ENCODE data around the gene PDP2. TPM values are rescaled to one million over a fixed set of nuclear protein-coding genes. Genes with fewer than 3 reads are reported as not detected.
A peak's percentile ranks its signal among the peaks of the same experiment; 100 is the strongest.

Gene PDP2
- total RNA-seq, 1 donor from 2014 or later: 11.7 TPM

DNA sequence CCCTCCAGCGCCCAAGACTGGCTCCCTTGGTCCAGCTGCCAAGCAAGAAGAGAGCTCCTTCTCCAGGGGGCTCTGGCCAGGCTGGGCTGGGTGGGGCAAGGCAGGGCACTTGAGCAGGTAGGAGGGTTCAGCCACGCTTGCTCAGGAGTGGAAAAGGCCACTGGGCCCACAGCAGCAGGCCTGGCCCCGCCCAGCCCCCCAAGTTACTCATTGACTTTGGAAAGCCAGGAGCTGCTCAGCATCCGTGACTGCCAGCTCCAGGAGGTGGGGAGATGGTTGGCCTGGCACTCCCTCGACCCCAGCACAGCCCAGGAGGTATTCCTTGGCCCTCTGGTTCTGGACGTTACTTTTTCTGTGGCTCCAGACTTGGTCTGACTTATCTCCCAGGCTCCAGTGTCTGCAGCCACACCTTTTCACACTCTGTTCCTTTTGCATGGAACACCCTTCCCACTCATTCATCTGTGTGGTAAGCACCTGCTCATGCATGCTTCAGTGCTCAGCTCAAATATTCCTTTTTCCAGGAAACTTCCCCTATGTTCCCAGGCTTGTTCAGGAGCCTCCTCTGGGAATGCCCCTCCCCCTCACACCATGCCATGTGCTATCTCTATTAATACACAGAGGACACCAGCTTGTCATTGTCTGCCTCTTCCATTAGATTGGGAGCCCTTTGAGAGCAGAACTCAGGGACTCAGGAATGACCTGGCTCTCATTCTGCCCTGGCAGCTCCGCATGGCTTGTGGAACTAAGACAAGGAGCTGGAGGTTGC lies 38.7 kb downstream of the PDP2 start, which contains the start of gene CDH16:
TSS of gene CDH16 (minus strand) at position 83 of the 766 bp plus-strand sequence. CDS start 820 bp downstream, outside the sequence.
- no peak within 1 kb of the TSS for H3K4me3 ChIP-seq (ENCODE audit: low read depth, low read length)
- no peaks in the 10 kb centered on the region for H3K27me3 ChIP-seq (ENCODE audit: control insufficient read depth, insufficient read depth, low read length)
- H3K36me3 ChIP-seq (ENCODE audit: control insufficient read depth, insufficient read depth, low read length): no peaks in the 10 kb centered on the region
- TF ChIP-seq, protein P1, sequence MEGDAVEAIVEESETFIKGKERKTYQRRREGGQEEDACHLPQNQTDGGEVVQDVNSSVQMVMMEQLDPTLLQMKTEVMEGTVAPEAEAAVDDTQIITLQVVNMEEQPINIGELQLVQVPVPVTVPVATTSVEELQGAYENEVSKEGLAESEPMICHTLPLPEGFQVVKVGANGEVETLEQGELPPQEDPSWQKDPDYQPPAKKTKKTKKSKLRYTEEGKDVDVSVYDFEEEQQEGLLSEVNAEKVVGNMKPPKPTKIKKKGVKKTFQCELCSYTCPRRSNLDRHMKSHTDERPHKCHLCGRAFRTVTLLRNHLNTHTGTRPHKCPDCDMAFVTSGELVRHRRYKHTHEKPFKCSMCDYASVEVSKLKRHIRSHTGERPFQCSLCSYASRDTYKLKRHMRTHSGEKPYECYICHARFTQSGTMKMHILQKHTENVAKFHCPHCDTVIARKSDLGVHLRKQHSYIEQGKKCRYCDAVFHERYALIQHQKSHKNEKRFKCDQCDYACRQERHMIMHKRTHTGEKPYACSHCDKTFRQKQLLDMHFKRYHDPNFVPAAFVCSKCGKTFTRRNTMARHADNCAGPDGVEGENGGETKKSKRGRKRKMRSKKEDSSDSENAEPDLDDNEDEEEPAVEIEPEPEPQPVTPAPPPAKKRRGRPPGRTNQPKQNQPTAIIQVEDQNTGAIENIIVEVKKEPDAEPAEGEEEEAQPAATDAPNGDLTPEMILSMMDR (IDR thresholded peaks at IDR 0.05; ENCODE audit: insufficient read depth, low read length, poor library complexity, severe bottlenecking): no peak
- peak; percentile 68 for DNase-seq (ENCODE audit: low read depth)

DNA sequence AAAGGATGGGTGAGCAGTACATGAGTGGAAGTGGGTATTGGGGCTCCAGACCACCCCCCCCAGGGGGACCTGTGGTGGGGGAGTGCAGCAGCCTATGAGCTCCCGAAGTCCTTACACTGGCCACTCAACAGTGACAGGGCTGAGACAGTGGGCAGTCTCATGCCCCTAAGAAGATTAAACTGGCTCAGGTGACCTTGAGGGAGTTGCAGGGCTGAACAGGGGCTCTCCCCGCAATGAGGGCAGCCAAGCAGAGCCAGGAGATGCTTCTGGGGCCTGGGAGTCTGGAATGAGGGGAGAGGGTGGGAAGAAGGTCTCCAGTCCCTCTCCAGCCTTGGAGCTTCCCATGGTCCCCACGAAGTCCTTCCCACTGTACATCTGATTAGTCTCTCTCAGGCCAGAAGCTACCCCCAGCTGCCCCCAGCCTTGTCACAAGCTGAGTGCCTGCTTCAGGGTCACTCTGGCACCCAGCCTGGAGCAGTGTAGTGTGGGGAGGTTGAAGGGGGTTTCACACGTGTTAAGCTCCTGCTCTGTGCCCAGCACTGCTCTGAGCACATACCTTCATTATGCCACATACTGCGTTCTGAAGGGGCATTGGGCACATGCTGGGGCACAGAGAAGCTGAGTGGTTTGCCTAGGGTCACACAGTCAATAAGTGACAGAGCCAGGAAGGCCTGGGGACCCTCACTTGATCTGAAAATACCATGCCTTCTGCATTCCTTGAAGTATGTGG lies 39.4 kb downstream of the PDP2 start:
- TF ChIP-seq, protein P1 (IDR thresholded peaks at IDR 0.05; ENCODE audit: insufficient read depth, low read length, poor library complexity, severe bottlenecking): no peak
- H3K4me3 ChIP-seq (ENCODE audit: low read depth, low read length): no peak overlapping the region
- no peaks in the 10 kb centered on the region for H3K27me3 ChIP-seq (ENCODE audit: control insufficient read depth, insufficient read depth, low read length)
- DNase-seq (ENCODE audit: low read depth): no peak
- no peaks in the 10 kb centered on the region for H3K36me3 ChIP-seq (ENCODE audit: control insufficient read depth, insufficient read depth, low read length)

DNA sequence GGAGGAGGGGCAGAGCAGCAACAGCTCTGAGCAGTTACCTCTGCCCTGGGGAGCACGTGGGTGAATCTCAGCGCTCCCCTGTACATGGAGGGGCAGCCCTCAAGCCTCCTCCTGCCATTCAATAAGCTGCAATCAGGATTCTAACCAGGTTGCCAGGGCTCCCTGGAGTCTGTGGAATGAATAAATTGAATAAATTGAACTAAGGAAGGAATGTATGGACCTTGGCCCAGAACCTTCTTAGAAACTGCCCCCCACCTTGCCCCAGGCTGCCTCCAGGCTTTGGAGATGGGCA lies 39.9 kb downstream of the PDP2 start:
- no peak for DNase-seq (ENCODE audit: low read depth)
- Histone ChIP-seq H3K36me3 (ENCODE audit: control insufficient read depth, insufficient read depth, low read length) (no peaks in the 10 kb centered on the region), H3K27me3 (ENCODE audit: control insufficient read depth, insufficient read depth, low read length) (no peaks in the 10 kb centered on the region), H3K4me3 (ENCODE audit: low read depth, low read length) (no peak overlapping the region)
- TF ChIP-seq, protein P1 (IDR thresholded peaks at IDR 0.05; ENCODE audit: insufficient read depth, low read length, poor library complexity, severe bottlenecking): no peak

DNA sequence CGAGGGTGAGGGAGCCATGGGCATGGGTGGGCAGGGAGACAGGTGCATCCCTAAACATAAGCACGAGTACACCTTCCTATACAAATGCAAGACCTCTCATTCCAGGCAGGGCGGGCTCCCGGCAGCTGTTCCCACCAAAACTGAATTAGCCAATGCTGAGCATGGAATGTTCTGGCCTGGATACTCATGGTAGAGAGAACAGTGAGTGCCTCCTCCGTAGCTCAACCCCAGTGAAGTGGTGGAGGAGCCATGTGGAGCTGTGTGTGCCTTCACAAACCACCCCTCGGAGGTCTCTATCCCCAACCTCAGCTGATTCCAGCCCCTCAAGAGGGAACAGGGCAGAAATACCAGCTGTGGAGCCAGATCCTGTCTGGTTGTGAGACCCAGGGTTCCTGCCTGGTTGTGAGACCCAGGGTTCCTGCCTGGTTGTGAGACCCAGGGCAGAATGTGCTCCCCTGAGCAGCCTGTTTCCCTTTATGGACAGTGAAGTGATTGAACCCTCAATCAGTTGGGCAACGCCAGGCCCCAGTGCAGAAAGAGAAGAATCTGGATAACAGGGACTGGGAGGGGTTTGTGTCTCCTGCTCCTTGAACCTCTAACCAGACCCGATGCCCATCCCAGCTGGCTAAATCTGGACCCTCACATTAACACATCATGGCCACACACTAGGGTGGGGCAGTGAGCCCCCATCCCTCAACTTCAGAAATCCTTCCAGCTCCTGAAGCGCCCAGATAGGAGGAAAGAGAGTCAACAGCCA lies 40.8 kb downstream of the PDP2 start:
- Histone ChIP-seq H3K27me3 (ENCODE audit: control insufficient read depth, insufficient read depth, low read length) (no peaks in the 10 kb centered on the region), H3K36me3 (ENCODE audit: control insufficient read depth, insufficient read depth, low read length) (no peaks in the 10 kb centered on the region), H3K4me3 (ENCODE audit: low read depth, low read length) (no peak overlapping the region)
- no peak for DNase-seq (ENCODE audit: low read depth)
- TF ChIP-seq, protein P1 (IDR thresholded peaks at IDR 0.05; ENCODE audit: insufficient read depth, low read length, poor library complexity, severe bottlenecking): no peak

DNA sequence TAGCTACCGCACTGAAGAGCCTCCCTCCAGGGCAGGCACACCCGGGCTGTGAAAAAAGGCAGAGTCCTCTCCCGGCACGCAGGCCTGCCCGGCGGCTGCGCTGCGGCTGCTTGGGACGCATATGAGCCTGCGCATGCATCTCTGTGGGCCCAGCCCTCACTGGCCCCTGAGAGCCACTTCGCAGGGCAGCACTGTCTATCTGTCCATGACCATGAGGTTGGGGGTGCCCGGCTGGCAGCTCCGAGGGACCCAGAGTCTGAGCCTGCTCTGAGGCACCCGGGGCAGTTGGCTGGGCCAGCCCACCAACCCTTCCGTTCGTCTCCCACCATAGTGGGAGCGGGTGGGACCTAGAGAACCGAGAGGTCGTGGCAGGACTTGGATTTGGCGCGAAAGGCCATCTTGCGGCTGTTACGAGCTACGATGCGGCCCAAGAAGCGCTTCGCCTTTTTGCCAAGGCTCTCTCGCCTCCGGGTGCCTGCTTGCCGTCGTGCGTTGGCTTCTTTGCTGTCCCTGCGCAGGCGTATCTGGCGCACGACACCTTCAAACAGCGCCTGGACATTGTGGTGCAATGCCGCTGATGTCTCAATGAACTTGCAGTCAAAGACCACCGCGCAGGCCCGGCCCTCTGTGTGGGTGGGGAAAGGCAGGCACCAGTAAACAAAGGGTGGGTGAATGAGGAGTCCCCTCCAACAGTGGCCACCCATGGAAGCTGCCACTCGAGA lies 41.6 kb downstream of the PDP2 start:
- no peak for DNase-seq (ENCODE audit: low read depth)
- Histone ChIP-seq H3K27me3 (ENCODE audit: control insufficient read depth, insufficient read depth, low read length) (no peaks in the 10 kb centered on the region), H3K4me3 (ENCODE audit: low read depth, low read length) (no peak overlapping the region), H3K36me3 (ENCODE audit: control insufficient read depth, insufficient read depth, low read length) (no peaks in the 10 kb centered on the region)
- TF ChIP-seq, protein P1 (IDR thresholded peaks at IDR 0.05; ENCODE audit: insufficient read depth, low read length, poor library complexity, severe bottlenecking): no peak
